HepG2 (cell line): ENCODE data around the gene AANAT. TPM values are rescaled to one million over a fixed set of nuclear protein-coding genes. Genes with fewer than 3 reads are reported as not detected.

ENCODE experiments used
- ARNT2 ChIP-seq: sonication (generic); formaldehyde crosslinking; IDR thresholded peaks from 2 replicates; pipeline ENCODE4 v1.8.0; 2022; ENCODE audit warnings: mild to moderate bottlenecking, low read depth, missing genetic modification reagents, moderate library complexity
- DR1 ChIP-seq: sonication (generic); formaldehyde crosslinking; IDR thresholded peaks from 2 replicates; pipeline ENCODE4 v1.8.0; 2021; ENCODE audit warnings: mild to moderate bottlenecking, missing genetic modification reagents, inconsistent platforms
- JARID2 ChIP-seq: sonication (generic); formaldehyde crosslinking; IDR thresholded peaks from 2 replicates; pipeline ENCODE4 v1.8.1; 2023; ENCODE audit warnings: missing genetic modification reagents, inconsistent platforms; ENCODE audit not compliant: insufficient replicate concordance
- MYNN ChIP-seq: sonication (generic); formaldehyde crosslinking; IDR thresholded peaks from 2 replicates; pipeline ENCODE4 v1.4.0; 2020; ENCODE audit warnings: mild to moderate bottlenecking, low read depth, missing genetic modification reagents
- NFATC3 ChIP-seq: sonication (generic); formaldehyde crosslinking; IDR thresholded peaks from 2 replicates; pipeline ENCODE4 v1.5.1; 2020; ENCODE audit warnings: mild to moderate bottlenecking, missing genetic modification reagents
- NFE2 ChIP-seq: sonication (generic); formaldehyde crosslinking; IDR thresholded peaks from 2 replicates; pipeline ENCODE4 v1.4.0; 2020; ENCODE audit warnings: missing genetic modification reagents
- NFIC ChIP-seq: IDR thresholded peaks from 2 replicates; pipeline ENCODE4 v1.6.1; 2012; ENCODE audit warnings: mild to moderate bottlenecking, low read length, inconsistent platforms
- PHF5A ChIP-seq: IDR thresholded peaks from one replicate; pipeline ENCODE4 v1.6.1; 2018; ENCODE audit warnings: low read depth, missing genetic modification reagents; ENCODE audit not compliant: unreplicated experiment
- SNRNP70 ChIP-seq: fragments of 200-400 bp; formaldehyde crosslinking; IDR thresholded peaks from 2 replicates; pipeline ENCODE4 v1.6.1; 2017; ENCODE audit warnings: mild to moderate bottlenecking, low read depth, low read length, moderate library complexity
- TGIF2 ChIP-seq: IDR thresholded peaks from 2 replicates; pipeline ENCODE4 v1.6.1; 2016; ENCODE audit warnings: control low read depth, missing compliant biosample characterization
- ZNF317 ChIP-seq: sonication (generic); formaldehyde crosslinking; IDR thresholded peaks from 2 replicates; pipeline ENCODE4 v1.5.0; 2020; ENCODE audit warnings: mild to moderate bottlenecking, missing genetic modification reagents
- ZNF644 ChIP-seq: IDR thresholded peaks from 2 replicates; pipeline ENCODE4 v1.6.1; 2016; ENCODE audit warnings: low read depth
- ZNF782 ChIP-seq: sonication (generic); formaldehyde crosslinking; IDR thresholded peaks from 2 replicates; pipeline ENCODE4 v1.4.0; 2020; ENCODE audit warnings: missing genetic modification reagents, mild to moderate bottlenecking, borderline replicate concordance
- ZNF788 ChIP-seq: sonication (generic); formaldehyde crosslinking; IDR thresholded peaks from 2 replicates; pipeline ENCODE4 v1.5.0; 2020; ENCODE audit warnings: mild to moderate bottlenecking, missing genetic modification reagents, borderline replicate concordance
- polyA plus RNA-seq, 8 experiments: library from polyadenylated mRNA; depleted of rRNA in 3 of 8; stranded (reverse) in 7 of 8; unstranded in 1 of 8; fragments of >200 nt; fragmentation: Illumina TruSeq in 4 of 8; extraction: Trizol in 4 of 8; gene quantifications; 2 replicates each; pipeline versions ENCODE4 v1.2.1 to v1.2.3, GENCODE V29; 2011 to 2016; ENCODE audit warnings: low read depth in 4 of 8, missing spikeins in 1 of 8, mixed read lengths in 1 of 8; ENCODE audit not compliant: insufficient read depth in 1 of 8
- total RNA-seq, 5 experiments: library from RNA; depleted of rRNA; stranded (reverse); fragments of >200 nt; fragmentation: Illumina TruSeq; extraction: Trizol; gene quantifications; 2 replicates each; pipeline ENCODE4 v1.2.3, GENCODE V29; 2016; ENCODE audit warnings: low read depth in 1 of 5
- TF ChIP-seq, protein P1 (sequence below): sonication (generic); formaldehyde crosslinking; conservative IDR thresholded peaks from 2 replicates; pipeline ENCODE4 v1.4.0; 2020; ENCODE audit warnings: missing genetic modification reagents
- TF ChIP-seq, protein P2 (sequence below): sonication (generic); formaldehyde crosslinking; IDR thresholded peaks from 2 replicates; pipeline ENCODE4 v1.8.0; 2023; ENCODE audit warnings: mild to moderate bottlenecking, missing genetic modification reagents
- TF ChIP-seq, protein P3 (sequence below): IDR thresholded peaks from 2 replicates; pipeline ENCODE4 v1.6.1; 2016; ENCODE audit warnings: low read depth
- TF ChIP-seq, protein P4 (sequence below), 2 experiments: sonication (generic) in 1 of 2; formaldehyde crosslinking in 1 of 2; IDR thresholded peaks; 2 replicates each; pipeline versions ENCODE4 v1.6.1 to v1.9.0; 2014 to 2022; ENCODE audit warnings: antibody characterized with exemption in 1 of 2, borderline replicate concordance in 1 of 2, inconsistent platforms in 1 of 2, low read depth in 1 of 2, missing genetic modification reagents in 1 of 2

AANAT gene
- total and polyA plus RNA-seq, 2 of the 13 experiments (the other 11 are each of a cell fraction or from before 2014, with no cell fraction given): 0.07 TPM; not detected in 1

DNA sequence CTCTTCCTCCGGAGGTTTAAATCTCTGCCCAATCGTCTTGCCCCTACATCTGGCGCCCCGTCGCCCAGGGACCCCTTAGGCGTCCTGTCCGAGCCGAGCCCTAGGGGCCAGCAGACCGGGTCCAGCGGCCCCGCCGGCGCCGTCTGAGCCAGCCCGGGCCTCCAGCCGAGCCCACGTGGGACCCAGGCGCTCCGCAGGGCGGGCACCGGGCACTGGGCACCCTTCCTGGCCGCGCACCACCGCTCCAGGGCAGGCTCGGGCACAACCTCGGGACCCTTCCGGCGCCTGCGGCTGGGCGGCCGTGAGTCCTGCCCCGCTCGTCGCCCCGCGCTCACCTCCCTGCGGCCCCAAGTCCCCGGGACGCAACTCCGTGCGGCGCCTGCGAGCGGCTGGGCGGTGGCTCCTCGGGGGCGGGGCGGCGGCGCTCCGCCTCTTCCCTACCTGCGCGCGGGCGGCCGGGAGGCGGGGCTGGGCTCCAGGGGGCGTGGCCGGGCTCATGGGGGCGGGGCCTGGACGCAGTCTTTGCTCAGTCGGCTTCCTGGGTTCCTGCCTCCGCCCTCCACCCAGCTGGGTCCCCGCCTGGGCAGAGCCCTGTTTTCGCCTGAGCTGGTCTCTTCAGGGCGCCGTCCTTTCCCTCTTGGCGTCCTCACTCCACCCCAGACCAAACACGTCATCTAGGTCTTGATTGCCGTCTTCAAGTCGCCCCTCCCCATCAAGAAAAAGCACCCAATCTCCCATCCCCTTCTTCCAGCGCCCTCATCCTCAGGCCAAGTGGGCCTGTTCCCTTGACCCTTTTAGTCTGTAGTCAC lies 33.8 kb downstream of the AANAT start, which contains the start of gene RHBDF2 (continued):
- TF ChIP-seq, protein P1, sequence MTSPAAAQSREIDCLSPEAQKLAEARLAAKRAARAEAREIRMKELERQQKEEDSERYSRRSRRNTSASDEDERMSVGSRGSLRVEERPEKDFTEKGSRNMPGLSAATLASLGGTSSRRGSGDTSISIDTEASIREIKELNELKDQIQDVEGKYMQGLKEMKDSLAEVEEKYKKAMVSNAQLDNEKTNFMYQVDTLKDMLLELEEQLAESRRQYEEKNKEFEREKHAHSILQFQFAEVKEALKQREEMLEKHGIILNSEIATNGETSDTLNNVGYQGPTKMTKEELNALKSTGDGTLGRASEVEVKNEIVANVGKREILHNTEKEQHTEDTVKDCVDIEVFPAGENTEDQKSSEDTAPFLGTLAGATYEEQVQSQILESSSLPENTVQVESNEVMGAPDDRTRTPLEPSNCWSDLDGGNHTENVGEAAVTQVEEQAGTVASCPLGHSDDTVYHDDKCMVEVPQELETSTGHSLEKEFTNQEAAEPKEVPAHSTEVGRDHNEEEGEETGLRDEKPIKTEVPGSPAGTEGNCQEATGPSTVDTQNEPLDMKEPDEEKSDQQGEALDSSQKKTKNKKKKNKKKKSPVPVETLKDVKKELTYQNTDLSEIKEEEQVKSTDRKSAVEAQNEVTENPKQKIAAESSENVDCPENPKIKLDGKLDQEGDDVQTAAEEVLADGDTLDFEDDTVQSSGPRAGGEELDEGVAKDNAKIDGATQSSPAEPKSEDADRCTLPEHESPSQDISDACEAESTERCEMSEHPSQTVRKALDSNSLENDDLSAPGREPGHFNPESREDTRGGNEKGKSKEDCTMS (CRISPR knock-in tag): no peak; the same call in 1 of the 2 replicates
- TF ChIP-seq TGIF2 (0 out of 2 replicates have a peak, but pooled peaks have one; percentile 36), SNRNP70 (no peak), DR1 (no peak), ZNF788 (CRISPR knock-in tag) (peak; percentile 69), NFE2 (CRISPR knock-in tag) (no peak), JARID2 (CRISPR knock-in tag) (no peak), PHF5A (CRISPR knock-in tag) (peak; percentile 47), NFATC3 (no peak), ZNF317 (CRISPR knock-in tag) (no peak), NFIC (no peak), MYNN (CRISPR knock-in tag) (no peak), ZNF782 (CRISPR knock-in tag) (no peak; the same call in 1 of the 2 replicates), ARNT2 (peak; percentile 94), ZNF644 (CRISPR knock-in tag) (no peak)
- TF ChIP-seq, protein P2, sequence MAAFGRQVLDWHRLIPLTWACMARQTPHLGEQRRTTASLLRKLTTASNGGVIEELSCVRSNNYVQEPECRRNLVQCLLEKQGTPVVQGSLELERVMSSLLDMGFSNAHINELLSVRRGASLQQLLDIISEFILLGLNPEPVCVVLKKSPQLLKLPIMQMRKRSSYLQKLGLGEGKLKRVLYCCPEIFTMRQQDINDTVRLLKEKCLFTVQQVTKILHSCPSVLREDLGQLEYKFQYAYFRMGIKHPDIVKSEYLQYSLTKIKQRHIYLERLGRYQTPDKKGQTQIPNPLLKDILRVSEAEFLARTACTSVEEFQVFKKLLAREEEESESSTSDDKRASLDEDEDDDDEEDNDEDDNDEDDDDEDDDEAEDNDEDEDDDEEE: peak; percentile 81
- TF ChIP-seq, protein P3, sequence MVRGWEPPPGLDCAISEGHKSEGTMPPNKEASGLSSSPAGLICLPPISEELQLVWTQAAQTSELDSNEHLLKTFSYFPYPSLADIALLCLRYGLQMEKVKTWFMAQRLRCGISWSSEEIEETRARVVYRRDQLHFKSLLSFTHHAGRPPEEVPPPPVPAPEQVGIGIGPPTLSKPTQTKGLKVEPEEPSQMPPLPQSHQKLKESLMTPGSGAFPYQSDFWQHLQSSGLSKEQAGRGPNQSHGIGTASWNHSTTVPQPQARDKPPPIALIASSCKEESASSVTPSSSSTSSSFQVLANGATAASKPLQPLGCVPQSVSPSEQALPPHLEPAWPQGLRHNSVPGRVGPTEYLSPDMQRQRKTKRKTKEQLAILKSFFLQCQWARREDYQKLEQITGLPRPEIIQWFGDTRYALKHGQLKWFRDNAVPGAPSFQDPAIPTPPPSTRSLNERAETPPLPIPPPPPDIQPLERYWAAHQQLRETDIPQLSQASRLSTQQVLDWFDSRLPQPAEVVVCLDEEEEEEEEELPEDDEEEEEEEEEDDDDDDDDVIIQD (CRISPR knock-in tag): no peak; the same call in 1 of the 2 replicates
- TF ChIP-seq, protein P4, sequence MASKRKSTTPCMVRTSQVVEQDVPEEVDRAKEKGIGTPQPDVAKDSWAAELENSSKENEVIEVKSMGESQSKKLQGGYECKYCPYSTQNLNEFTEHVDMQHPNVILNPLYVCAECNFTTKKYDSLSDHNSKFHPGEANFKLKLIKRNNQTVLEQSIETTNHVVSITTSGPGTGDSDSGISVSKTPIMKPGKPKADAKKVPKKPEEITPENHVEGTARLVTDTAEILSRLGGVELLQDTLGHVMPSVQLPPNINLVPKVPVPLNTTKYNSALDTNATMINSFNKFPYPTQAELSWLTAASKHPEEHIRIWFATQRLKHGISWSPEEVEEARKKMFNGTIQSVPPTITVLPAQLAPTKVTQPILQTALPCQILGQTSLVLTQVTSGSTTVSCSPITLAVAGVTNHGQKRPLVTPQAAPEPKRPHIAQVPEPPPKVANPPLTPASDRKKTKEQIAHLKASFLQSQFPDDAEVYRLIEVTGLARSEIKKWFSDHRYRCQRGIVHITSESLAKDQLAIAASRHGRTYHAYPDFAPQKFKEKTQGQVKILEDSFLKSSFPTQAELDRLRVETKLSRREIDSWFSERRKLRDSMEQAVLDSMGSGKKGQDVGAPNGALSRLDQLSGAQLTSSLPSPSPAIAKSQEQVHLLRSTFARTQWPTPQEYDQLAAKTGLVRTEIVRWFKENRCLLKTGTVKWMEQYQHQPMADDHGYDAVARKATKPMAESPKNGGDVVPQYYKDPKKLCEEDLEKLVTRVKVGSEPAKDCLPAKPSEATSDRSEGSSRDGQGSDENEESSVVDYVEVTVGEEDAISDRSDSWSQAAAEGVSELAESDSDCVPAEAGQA (IDR thresholded peaks at IDR 0.05; ENCODE audit: low read depth): no peak
- TF ChIP-seq, protein P4 (CRISPR knock-in tag; IDR thresholded peaks at IDR 0.05; ENCODE audit: borderline replicate concordance): no peak
